K562 (cell line): ENCODE results near the gene IGDCC3. TPM values are rescaled to one million over a fixed set of nuclear protein-coding genes. Genes with fewer than 3 reads are reported as not detected.

Experiments used
- ATAC-seq: fragments of 200-7000 bp; cut with Tn5 transposase; 3 replicates; pipeline ENCODE4 v1.9.1; 2020; ENCODE audit warnings: moderate library complexity
- BruUV-seq: library from RNA; stranded (reverse); fragments of 400-500 nt; replicated peaks from 2 replicates; lab custom pipeline; 2021; lab: Mats Ljungman, UMichigan
- CTCF ChIA-PET: fragments of 300-600 bp; formaldehyde crosslinking; extraction: SDS; loops from one replicate; lab custom pipeline; 2021; ENCODE audit warnings: low intra/inter-chr PET ratio; lab: Yijun Ruan, JAX
- POLR2A ChIA-PET: fragments of 300-600, 350-650 bp; sonication (Branson Sonifier 250); formaldehyde crosslinking; extraction: SDS; loops from one replicate; lab custom pipeline; 2021; ENCODE audit warnings: antibody characterized with exemption, inconsistent platforms; lab: Yijun Ruan, JAX
- DNase-seq, 4 experiments: peaks; one replicate each; pipeline versions ENCODE4 v3.0.0 to v3.0.0-alpha.2; 2011 to 2018; ENCODE audit warnings: low spot score in 3 of 4, mixed read lengths in 3 of 4; ENCODE audit errors: extremely low read depth in 1 of 4
- FAIRE-seq: peaks from 2 replicates; lab custom pipeline; 2011; peaks lifted over from hg19 to GRCh38; lab: Jason Lieb, UNC
- H2AFZ ChIP-seq: 2 replicates; pipeline ENCODE4 v1.6.0; 2011; ENCODE audit warnings: low read depth, low read length, control low read depth, inconsistent platforms
- H3K27ac ChIP-seq: fragments of 200-600 bp; 3 replicates; pipeline ENCODE4 v1.8.0; 2011; ENCODE audit warnings: low read depth, mild to moderate bottlenecking, control low read depth, inconsistent platforms, low read length, moderate library complexity, mixed read lengths; ENCODE audit errors: extremely low read depth
- H3K27me3 ChIP-seq, 2 experiments: fragments of 300-600 bp in 1 of 2; 2 replicates in 1 of 2; 3 replicates in 1 of 2; pipeline versions ENCODE4 v1.6.0 to v1.8.0; 2011; ENCODE audit warnings: inconsistent platforms in 2 of 2, low read length in 2 of 2, mild to moderate bottlenecking in 1 of 2, mixed read lengths in 1 of 2, moderate library complexity in 1 of 2; ENCODE audit not compliant: control insufficient read depth in 2 of 2, insufficient read depth in 2 of 2
- H3K36me3 ChIP-seq: fragments of 300-600 bp; 3 replicates; pipeline ENCODE4 v1.8.0; 2011; ENCODE audit warnings: mild to moderate bottlenecking, low read length, inconsistent platforms; ENCODE audit not compliant: control insufficient read depth, insufficient read depth
- H3K4me1 ChIP-seq, 2 experiments: fragments of 200-600 bp in 1 of 2; replicated peaks in 1 of 2; 2 replicates in 1 of 2; 3 replicates in 1 of 2; pipeline versions ENCODE4 v1.5.1 to v1.8.0; 2011; ENCODE audit warnings: inconsistent platforms in 2 of 2, low read length in 2 of 2, mild to moderate bottlenecking in 1 of 2, mixed read lengths in 1 of 2, moderate library complexity in 1 of 2; ENCODE audit not compliant: control insufficient read depth in 2 of 2, insufficient read depth in 2 of 2
- H3K4me2 ChIP-seq: 2 replicates; pipeline ENCODE4 v1.6.1; 2011; ENCODE audit warnings: low read length, control low read depth, inconsistent platforms, mixed read lengths; ENCODE audit not compliant: insufficient read depth
- H3K4me3 ChIP-seq: fragments of 200-600 bp; sonication (generic), shearing (Covaris generic); 2 replicates; pipeline ENCODE4 v1.5.1; 2016; ENCODE audit warnings: control low read depth, inconsistent platforms
- H3K79me2 ChIP-seq: fragments of 200-600 bp; 3 replicates; pipeline ENCODE4 v1.8.0; 2011; ENCODE audit warnings: low read length, inconsistent platforms; ENCODE audit not compliant: control insufficient read depth, insufficient read depth
- H3K9ac ChIP-seq, 2 experiments: 2 replicates each; pipeline versions ENCODE4 v1.6.0 to v1.6.1; 2011; ENCODE audit warnings: low read depth in 2 of 2, low read length in 2 of 2, control low read depth in 1 of 2, inconsistent platforms in 1 of 2, mild to moderate bottlenecking in 1 of 2, mixed read lengths in 1 of 2; ENCODE audit not compliant: insufficient read depth in 1 of 2
- H3K9me1 ChIP-seq: one replicate; pipeline ENCODE4 v1.6.0; 2011; ENCODE audit warnings: inconsistent platforms, mild to moderate bottlenecking, low read length, moderate library complexity; ENCODE audit not compliant: control insufficient read depth, insufficient read depth
- H3K9me3 ChIP-seq: replicated peaks from 2 replicates; pipeline ENCODE4 v1.5.1; 2011; ENCODE audit warnings: low read depth, low read length, inconsistent platforms; ENCODE audit not compliant: control insufficient read depth, insufficient read depth
- H4K20me1 ChIP-seq: replicated peaks from 2 replicates; pipeline ENCODE4 v1.6.1; 2011; ENCODE audit warnings: low read length, inconsistent platforms, mixed read lengths; ENCODE audit not compliant: control insufficient read depth, insufficient read depth
- BRCA1 ChIP-seq, 2 experiments: fragments of 450-650 bp in 1 of 2; sonication (generic) in 1 of 2; formaldehyde crosslinking in 1 of 2; IDR thresholded peaks; 2 replicates each; pipeline versions ENCODE4 v1.5.0 to v1.6.1; 2017 to 2020; ENCODE audit warnings: mild to moderate bottlenecking in 1 of 2, missing genetic modification reagents in 1 of 2
- CTCF ChIP-seq, 3 experiments: IDR thresholded peaks in 2 of 3; conservative IDR thresholded peaks in 1 of 3; 2 replicates each; pipeline ENCODE4 v1.5.1; 2011 to 2012; ENCODE audit warnings: low read length in 3 of 3, mild to moderate bottlenecking in 3 of 3, control low read depth in 2 of 3, improper control_type of control experiment in 1 of 3, inconsistent platforms in 1 of 3, low read depth in 1 of 3, mixed read lengths in 1 of 3, moderate library complexity in 1 of 3; ENCODE audit not compliant: insufficient read depth in 2 of 3
- FOXM1 ChIP-seq, 2 experiments: fragments of 450-650 bp in 1 of 2; sonication (generic) in 1 of 2; formaldehyde crosslinking in 1 of 2; IDR thresholded peaks; 2 replicates each; pipeline versions ENCODE4 v1.6.1 to v1.9.0; 2017 to 2022; ENCODE audit warnings: low read depth in 2 of 2, mild to moderate bottlenecking in 2 of 2, missing genetic modification reagents in 1 of 2, moderate library complexity in 1 of 2
- GATAD2B ChIP-seq: fragments of 450-650 bp; IDR thresholded peaks from 2 replicates; pipeline ENCODE4 v1.6.1; 2017; ENCODE audit warnings: mild to moderate bottlenecking, borderline replicate concordance
- JUN ChIP-seq, 2 experiments: sonication (generic) in 1 of 2; formaldehyde crosslinking in 1 of 2; IDR thresholded peaks; 2 replicates each; pipeline versions ENCODE4 v1.6.1 to v1.8.0; 2012 to 2022; ENCODE audit warnings: borderline replicate concordance in 2 of 2, mild to moderate bottlenecking in 2 of 2, improper control_type of control experiment in 1 of 2, low read depth in 1 of 2, low read length in 1 of 2, missing genetic modification reagents in 1 of 2
- JUND ChIP-seq, 2 experiments: IDR thresholded peaks; 2 replicates in 1 of 2; 3 replicates in 1 of 2; pipeline ENCODE4 v1.6.1; 2011; ENCODE audit warnings: borderline replicate concordance in 2 of 2, low read depth in 2 of 2, low read length in 2 of 2, improper control_type of control experiment in 1 of 2, missing biosample characterization in 1 of 2, missing genetic modification characterization in 1 of 2, missing genetic modification reagents in 1 of 2
- KDM1A ChIP-seq, 2 experiments: fragments of 450-650 bp; IDR thresholded peaks; 2 replicates each; pipeline ENCODE4 v1.6.1; 2016; ENCODE audit warnings: mild to moderate bottlenecking in 2 of 2
- LARP7 ChIP-seq: fragments of 450-650 bp; IDR thresholded peaks from 2 replicates; pipeline ENCODE4 v1.6.1; 2016
- MEIS2 ChIP-seq: fragments of 450-650 bp; IDR thresholded peaks from 2 replicates; pipeline ENCODE4 v1.6.1; 2014; ENCODE audit warnings: mild to moderate bottlenecking; ENCODE audit not compliant: partially characterized antibody
- MNT ChIP-seq, 2 experiments: fragments of 450-650 bp; conservative IDR thresholded peaks; 2 replicates each; pipeline ENCODE4 v1.6.1; 2017; ENCODE audit warnings: mild to moderate bottlenecking in 2 of 2, moderate library complexity in 2 of 2
- NELFE ChIP-seq: IDR thresholded peaks from 2 replicates; pipeline ENCODE4 v1.6.1; 2011; ENCODE audit warnings: mild to moderate bottlenecking; ENCODE audit not compliant: insufficient read depth, insufficient read length
- ZNF121 ChIP-seq: sonication (generic); formaldehyde crosslinking; conservative IDR thresholded peaks from 2 replicates; pipeline ENCODE4 v1.8.0; 2022; ENCODE audit warnings: missing genetic modification reagents
- ZNF217 ChIP-seq: sonication (generic); formaldehyde crosslinking; IDR thresholded peaks from 2 replicates; pipeline ENCODE4 v1.8.0; 2022; ENCODE audit warnings: mild to moderate bottlenecking, missing genetic modification reagents
- WGBS: fragments of 100-300 bp; shearing (Covaris generic); methylation state at CpG from one replicate; pipeline ENCODE4 v1.1.6; 2016; ENCODE audit warnings: low coverage, mixed read lengths; ENCODE audit not compliant: insufficient coverage; ENCODE audit errors: missing lambda C conversion rate; 5-methylcytosine and 5-hydroxymethylcytosine counted together
- in situ Hi-C: fragments of 300-500 bp; cut with MboI; formaldehyde crosslinking; loops from 4 replicates; pipeline ENCODE4 v1.15.0; 2018; ENCODE audit warnings: inconsistent platforms, mixed read lengths
- intact Hi-C: fragments of 100-400 bp; cut with micrococcal nuclease; formaldehyde crosslinking; loops from 2 replicates; pipeline ENCODE4 v1.14.2; 2022
- polyA plus RNA-seq, 8 experiments: library from polyadenylated mRNA; depleted of rRNA in 4 of 8; stranded (reverse) in 5 of 8; unstranded in 3 of 8; fragments of >200 nt; fragmentation: Nextera tagmentation in 2 of 8; fragmentation: Illumina TruSeq in 1 of 8; extraction: Ambion mirVana in 2 of 8; extraction: Trizol in 1 of 8; gene quantifications; 2 replicates each; pipeline versions ENCODE4 v1.2.1 to v1.2.3, GENCODE V29; 2011 to 2014; ENCODE audit warnings: inconsistent platforms in 1 of 8, missing spikeins in 1 of 8
- total RNA-seq, 7 experiments: library from RNA; depleted of rRNA in 6 of 7; stranded (reverse); fragments of >200 nt in 6 of 7; fragmentation: Illumina TruSeq in 2 of 7; extraction: Trizol in 2 of 7; gene quantifications; 2 replicates each; pipeline versions ENCODE4 v1.2.1 to v1.2.3, GENCODE V29; 2011 to 2021; ENCODE audit warnings: low replicate concordance in 1 of 7

IGDCC3 gene
- total and polyA plus RNA-seq, 9 of the 15 experiments (the other 6 are each of a cell fraction or from before 2014, with no cell fraction given): not detected

DNA sequence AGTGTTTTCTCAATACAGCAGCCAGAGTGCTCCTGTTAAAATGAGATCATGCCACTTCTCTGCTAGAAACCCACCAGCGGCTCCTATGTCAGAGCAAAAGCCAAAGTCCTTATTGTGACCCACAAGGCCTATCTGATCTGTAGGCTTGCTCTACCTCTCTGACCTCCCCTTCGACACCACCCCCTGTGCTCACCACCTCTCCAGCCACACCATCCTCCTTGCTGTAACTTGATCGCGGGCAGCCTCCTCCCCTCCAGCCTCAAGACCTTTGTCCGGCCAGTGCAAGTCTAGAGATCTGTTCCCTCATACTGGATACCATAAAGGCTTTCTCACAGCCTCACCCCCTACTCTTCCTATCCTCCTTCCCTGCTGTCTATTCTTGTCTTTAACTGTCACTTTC lies 46.9 kb upstream of the IGDCC3 start (continued):
- TF ChIP-seq MNT (conservative IDR thresholded peaks at IDR 0.05): no peak
- TF ChIP-seq, all 486 proteins: peak for 0

- ATAC-seq: peak; percentile 69
- WGBS: 14% methylated on average over 9 of the region's 9 CpGs
- FAIRE-seq: peak; percentile 84
- peak; percentile 4 for TF ChIP-seq MEIS2
- TF ChIP-seq KDM1A (IDR thresholded peaks at IDR 0.05): peak; percentile 19 to 60; a peak in 1 of 4 replicates
- no peak for TF ChIP-seq BRCA1 (IDR thresholded peaks at IDR 0.05)
- TF ChIP-seq BRCA1 (CRISPR knock-in tag; IDR thresholded peaks at IDR 0.05): no peak
- TF ChIP-seq GATAD2B: no peak
- no peak for TF ChIP-seq FOXM1 (IDR thresholded peaks at IDR 0.05; ENCODE audit: low read depth)
- TF ChIP-seq FOXM1 (CRISPR knock-in tag; IDR thresholded peaks at IDR 0.05; ENCODE audit: low read depth): no peak
- no peak for TF ChIP-seq CTCF (IDR thresholded peaks at IDR 0.05 in 2 of 3, conservative IDR thresholded peaks at IDR 0.05 in 1 of 3; ENCODE audit: insufficient read depth in 2 of 3, low read depth in 1 of 3, low read length in 3 of 3)
- peak; percentile 52 for TF ChIP-seq ZNF121 (CRISPR knock-in tag)
- no peak for TF ChIP-seq JUN (IDR thresholded peaks at IDR 0.05; ENCODE audit: borderline replicate concordance, low read depth, low read length)
- no peak for TF ChIP-seq JUN (CRISPR knock-in tag; IDR thresholded peaks at IDR 0.05; ENCODE audit: borderline replicate concordance)
- no peak for TF ChIP-seq NELFE
- TF ChIP-seq JUND (IDR thresholded peaks at IDR 0.05; ENCODE audit: borderline replicate concordance, low read depth, low read length): peak; percentile 26; the same call in 1 of the 2 replicates
- peak; percentile 50; the same call in 1 of the 3 replicates for TF ChIP-seq JUND (tag; IDR thresholded peaks at IDR 0.05; ENCODE audit: borderline replicate concordance, low read depth, low read length)
- no peak for TF ChIP-seq LARP7
- no peak for TF ChIP-seq ZNF217
These were observed 46.3 kb upstream of the IGDCC3 start for GRCh38 chr15:65423976-65424679.

More at GRCh38 chr15:65423976-65424679, 46.3 kb upstream of the IGDCC3 start:
- CTCF ChIA-PET: no interaction called here
- in situ Hi-C loops: no loop called here
- Histone ChIP-seq H3K36me3 (no peaks in the 10 kb centered on the region), H3K27me3 (peaks cover 16 to 34% of the 10 kb centered on the region in 2 experiments; a peak in 3 of 5 replicates), H3K4me3 (no peak overlapping the region), H3K4me2 (0 out of 2 replicates have a peak overlapping the region, but pooled peaks have one; percentile 22), H3K27ac (no peak overlapping the region), H3K9me1 (peaks cover 3% of the 10 kb centered on the region), H3K9ac (no peak overlapping the region), H4K20me1 (peaks cover 9% of the 10 kb centered on the region; the same call in 1 of the 2 replicates), H2AFZ (no peak overlapping the region; the same call in 1 of the 2 replicates), H3K9me3 (no peaks in the 10 kb centered on the region), H3K4me1 (peaks cover 21 to 30% of the 10 kb centered on the region in 2 experiments; a peak in 4 of 5 replicates), H3K79me2 (no peaks in the 10 kb centered on the region)
- DNase-seq: peak; percentile 48 to 69 (median 60)
- POLR2A ChIA-PET: no interaction called here
- intact Hi-C loops: no loop called here
- no TSS peak for BruUV-seq
